GM21526 (cell line): ENCODE measurements around the gene SLC30A7.
"Not testable (repeated sequence)": the region's sequence is repeated elsewhere in the genome, so short reads cannot be mapped to it uniquely, and the experiment has no call there.

Experiments used
- ATAC-seq: cut with Tn5 transposase; IDR thresholded peaks from one replicate; pipeline ENCODE4 v1.9.1; 2021; ENCODE audit warnings: moderate library complexity; ENCODE audit not compliant: unreplicated experiment, low FRiP score

Gene SLC30A7, protein sequence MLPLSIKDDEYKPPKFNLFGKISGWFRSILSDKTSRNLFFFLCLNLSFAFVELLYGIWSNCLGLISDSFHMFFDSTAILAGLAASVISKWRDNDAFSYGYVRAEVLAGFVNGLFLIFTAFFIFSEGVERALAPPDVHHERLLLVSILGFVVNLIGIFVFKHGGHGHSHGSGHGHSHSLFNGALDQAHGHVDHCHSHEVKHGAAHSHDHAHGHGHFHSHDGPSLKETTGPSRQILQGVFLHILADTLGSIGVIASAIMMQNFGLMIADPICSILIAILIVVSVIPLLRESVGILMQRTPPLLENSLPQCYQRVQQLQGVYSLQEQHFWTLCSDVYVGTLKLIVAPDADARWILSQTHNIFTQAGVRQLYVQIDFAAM

DNA sequence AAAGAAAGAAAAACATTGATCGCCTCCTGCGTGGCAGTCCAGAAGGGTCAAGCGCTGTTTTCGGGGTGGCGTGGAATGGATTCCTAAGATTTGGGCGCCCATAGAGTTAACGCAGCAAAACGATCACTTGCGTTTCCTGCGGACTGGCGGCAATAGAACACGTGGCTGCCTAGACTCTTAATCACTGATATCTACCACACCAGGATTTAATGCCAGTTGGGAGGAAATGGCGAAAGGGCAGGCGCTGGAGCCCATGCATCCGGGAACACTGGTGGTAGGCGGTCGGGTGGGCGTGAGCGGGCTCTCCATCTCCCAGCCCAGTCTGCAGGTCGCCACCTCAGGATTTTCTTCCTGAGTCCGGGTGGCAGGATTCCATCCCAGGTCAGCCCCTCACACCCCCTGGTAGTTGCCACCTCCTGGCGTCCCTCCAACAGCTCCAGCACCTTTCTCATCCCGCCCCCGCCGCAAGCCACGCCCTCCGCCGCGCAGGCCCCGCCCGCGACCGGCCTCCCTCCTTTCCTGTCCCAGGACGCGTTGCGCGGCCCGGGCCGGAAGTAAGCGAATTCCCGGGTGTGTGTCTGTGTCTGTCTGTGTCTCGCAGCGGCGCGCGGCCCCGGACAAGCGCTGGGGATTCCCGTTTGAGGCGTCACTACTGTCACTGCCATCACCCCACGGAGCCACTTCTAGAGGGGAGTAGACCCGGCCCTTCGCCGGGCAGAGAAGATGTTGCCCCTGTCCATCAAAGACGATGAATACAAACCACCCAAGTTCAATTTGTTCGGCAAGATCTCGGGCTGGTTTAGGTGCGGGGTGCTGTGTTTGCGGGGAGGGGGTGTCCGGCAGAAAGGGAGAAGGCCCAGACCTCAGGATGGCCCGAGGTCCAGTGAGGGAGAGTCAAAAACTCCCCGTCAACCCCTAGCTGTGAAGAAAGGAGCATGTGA, at the start of gene SLC30A7:
TSS of gene SLC30A7 (plus strand) at position 551 of the 941 bp plus-strand sequence. CDS start at position 724, 173 bp downstream.
- peak; percentile 78 for ATAC-seq

DNA sequence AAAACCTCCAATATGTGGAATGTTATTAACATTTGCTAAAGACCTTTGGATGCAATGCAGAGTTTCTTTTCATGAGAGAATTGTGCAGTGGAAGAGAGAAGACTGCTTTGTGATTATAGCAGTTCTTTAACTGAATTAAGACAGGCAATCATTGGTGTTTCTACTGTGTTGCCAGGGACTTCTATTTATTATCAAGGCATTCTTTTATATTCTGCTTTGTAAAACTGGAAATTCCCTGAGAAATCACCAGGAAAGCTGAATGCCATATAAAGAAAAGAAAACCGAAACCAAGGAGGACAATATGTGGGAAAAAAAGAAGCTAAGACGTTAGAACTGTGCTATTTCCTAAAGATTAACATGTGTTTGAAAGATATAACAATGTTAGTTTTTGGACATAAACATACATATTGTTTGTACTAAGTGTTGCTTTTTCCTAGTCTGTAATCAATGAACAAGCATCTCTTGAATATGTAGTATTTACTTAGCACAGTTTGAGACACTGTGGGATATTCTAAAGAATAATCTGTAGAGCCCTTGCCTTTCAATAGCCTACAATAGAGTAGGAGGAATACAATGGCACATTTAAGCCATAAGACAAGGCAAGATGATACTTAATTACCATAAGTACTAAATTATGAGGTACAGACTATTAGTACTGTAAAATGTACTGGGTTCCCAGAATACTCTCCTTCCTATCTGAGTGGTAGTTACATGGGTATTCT, 48.4 kb upstream of the SLC30A7 start:
- ATAC-seq = no peak

DNA sequence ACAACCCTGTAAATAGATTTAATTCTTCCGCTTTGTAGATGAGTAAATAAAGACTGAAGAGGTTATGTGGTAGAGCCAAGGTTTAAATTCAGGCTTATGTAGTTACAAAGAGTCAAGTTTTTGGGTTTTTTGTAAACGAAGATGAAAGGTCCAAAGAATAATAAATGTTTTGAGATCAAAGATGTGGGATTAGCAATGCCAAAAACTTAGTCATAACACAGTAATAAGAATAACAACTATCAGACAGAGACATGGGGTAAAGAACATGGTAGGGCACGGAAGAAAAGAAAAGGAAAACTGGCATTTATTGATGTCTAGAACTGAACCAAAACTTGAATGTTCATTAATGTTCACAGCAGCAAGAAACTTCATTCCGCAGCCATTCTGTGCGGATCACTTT, 44.2 kb upstream of the SLC30A7 start:
- ATAC-seq = no peak

DNA sequence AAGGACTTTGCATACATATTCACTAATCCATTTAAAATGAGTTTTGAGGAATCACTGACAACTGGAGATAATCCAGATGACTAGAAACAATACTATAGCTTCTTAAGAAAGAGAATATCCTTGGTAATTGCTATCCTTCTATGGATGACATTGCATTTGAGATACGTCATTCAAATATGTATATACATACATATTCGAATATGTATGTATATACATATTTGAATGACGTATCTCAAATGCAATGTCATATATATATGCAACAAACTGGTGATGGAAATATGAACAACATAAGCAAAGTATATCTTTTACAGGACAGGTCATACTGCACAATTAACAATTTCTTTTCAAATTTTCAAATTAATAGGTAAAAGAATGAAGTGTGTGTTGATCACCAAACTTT, 42.9 kb upstream of the SLC30A7 start:
- no peak for ATAC-seq

DNA sequence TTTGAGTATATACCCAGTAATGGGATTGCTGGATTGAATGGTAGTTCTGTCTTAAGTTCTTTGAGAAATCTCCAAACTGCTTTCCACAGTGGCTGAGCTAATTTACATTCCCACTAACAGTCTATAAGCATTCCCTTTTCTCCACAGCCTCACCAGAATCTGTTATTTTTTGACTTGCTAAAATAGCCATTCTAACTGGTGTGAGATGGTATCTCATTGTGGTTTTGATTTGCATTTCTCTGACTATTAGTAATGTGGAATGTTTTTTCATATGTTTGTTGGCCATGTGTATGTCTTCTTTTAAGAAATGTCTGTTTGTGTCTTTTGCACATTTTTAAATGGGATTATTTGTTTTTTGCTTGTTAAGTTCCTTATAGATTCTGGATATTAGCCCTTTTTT, 40.8 kb upstream of the SLC30A7 start:
- not testable (repeated sequence) for ATAC-seq

DNA sequence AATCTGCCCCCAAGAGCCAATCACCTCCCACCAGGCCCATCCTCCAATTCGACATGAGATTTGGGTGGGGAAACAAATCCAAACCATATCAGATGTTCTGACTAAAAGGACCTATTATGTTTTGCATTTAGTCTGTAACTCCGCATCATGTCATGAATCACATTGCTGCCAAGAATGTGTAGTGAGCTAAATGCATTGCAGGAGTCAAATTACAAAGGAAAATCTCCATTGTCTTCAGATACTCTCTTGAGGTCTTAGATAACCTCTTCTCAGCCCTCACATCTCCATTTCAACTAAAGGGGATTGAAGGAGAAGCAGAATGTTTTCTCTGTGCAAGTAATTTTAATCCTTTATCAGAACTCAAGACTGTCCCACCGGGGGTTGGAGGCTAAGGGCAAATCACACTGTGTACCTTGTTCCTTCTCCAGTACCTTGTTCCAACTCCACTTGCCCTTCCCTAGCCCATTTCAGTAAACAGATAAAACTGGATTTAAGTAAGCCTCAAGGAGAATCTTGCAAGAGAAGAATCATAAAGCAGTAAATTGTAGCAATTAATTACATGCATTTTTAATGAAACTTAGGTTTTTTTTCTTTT, 35.4 kb upstream of the SLC30A7 start:
- no peak for ATAC-seq

DNA sequence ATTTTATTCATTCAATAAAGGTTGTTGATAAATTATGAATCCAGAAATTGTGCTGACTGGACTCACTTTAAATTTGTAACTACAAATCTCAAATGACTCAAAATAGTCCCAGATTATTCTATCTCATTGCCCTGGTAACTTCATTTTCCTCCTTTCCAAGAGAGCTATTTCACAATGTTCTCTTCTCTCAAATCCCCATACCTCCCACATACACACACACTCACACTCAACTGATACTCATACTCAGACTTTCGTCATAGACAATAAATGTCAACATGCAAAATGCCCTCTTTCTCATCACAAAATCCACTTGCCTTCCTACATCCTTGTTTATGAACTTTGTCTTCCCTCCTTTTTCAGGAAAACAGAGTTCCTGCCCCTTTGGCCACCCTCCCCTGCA, 34.5 kb upstream of the SLC30A7 start:
- no peak for ATAC-seq

DNA sequence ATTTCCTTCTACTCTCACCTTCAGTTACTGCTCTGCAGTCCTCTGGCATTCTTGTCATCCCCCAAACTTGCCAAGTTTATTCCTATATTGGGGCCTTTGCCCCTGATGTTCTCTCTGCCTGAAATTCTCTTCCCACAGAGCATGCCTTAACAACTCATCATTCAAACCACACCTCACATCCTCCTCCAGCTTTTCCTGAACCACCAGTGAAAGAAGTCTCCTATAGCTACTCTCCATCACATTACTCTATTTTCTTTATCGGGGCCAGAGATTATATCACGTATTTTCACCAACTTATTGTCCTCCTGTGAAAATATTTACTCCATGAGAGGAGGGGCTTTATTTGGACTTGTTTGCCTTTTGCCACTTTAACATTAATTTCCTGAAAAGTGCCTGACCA, 33.3 kb upstream of the SLC30A7 start:
- ATAC-seq = no peak

DNA sequence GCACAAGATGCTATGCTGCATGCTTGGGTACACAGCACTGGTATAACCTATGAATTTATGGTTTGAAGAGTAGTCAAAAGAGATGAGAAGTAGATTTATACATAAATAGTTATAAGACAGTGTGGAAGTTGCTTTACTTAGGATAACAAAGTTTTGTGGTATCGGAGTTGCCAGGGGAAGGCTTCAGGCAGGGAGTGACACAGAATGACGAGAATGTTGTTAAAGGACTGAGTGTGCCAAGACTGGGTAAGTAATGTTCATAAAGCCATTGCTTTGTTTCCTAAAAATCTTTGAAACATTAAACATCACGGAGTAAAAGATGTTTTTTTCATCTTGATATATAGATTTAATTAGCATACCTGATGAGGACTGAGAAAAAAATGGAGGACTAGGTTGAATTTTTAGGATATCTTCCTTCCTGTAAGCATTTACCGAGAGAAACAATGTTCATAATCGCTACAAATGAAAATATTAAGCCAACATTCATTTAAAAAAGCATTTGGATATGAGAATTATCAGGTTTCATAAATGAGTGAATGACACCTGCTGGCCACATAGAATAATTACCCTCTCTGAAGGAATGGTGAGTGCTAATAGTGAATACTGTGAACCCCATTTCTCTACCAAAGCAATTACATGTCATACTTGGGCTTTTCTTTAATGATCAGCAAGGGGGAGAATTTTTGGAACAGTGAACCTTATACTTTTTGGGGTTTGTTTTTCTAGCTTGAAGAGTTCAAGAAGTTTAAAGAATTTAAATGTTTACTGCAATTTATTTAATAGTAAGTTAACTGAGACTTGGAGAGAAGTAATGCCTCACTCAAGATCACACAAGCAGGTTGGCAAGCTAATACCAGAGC, 29.6 kb upstream of the SLC30A7 start:
- ATAC-seq = no peak

DNA sequence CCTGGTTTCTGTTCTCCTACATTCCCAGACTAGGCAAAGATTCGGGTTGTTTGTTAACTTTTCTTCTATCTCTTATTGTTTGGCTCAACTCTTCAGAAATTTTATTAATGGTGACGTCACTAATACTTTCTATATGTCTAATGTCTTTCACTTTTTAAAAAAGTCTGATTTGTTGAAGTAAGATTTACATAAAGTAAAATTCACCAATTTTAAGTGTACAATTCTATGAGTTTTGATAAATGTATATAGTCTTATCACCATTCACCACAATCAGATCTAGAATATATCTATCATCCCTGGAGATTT, 29.0 kb upstream of the SLC30A7 start:
- ATAC-seq = no peak

DNA sequence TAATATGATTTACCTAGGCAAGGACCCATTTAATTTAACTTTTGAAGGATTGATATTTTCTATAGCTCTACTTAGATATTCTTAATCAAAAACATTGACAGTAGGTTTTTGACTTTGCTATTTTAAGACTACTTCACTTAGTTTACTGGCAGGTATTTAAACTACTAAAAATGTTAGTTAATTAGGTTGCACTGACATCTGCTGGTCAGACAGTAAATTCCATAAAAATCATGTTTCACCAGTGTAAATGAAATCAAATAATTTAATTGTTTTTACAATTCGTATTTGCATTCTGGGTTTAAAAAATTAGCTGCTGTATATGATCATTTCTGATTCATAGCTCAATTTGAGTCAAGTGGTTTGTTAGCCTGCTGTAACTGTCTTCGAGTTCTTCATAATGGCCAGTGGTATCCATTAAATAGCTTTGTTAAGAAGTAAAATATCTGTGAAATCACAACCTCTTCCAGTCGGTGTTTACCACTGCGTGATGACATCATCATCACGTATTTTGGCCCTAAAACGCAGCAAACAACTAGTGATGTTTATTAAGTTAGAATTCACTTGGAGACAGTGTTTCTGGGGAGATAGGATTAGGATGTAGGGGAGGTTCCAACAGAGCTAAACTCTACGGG, 27.4 kb upstream of the SLC30A7 start:
- no peak for ATAC-seq

DNA sequence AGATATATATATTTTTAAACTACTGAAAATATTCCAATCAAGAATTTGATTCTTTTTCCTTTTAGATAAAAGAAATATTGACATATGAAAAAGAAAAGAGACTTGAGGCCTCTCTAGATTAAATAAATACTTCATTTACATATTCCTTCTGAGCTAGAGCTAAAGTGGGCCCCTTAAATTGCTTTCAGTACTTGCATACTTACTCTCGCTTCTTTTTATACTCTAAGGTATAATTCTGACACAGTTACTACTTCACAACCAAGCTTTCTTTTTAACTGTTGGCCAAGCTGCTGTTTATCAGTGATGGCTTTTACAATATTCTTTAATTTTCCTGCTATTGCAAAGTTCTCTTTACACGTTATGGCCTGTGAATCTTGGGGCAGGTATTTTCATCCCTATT, 25.9 kb upstream of the SLC30A7 start:
- ATAC-seq = peak; percentile 68

DNA sequence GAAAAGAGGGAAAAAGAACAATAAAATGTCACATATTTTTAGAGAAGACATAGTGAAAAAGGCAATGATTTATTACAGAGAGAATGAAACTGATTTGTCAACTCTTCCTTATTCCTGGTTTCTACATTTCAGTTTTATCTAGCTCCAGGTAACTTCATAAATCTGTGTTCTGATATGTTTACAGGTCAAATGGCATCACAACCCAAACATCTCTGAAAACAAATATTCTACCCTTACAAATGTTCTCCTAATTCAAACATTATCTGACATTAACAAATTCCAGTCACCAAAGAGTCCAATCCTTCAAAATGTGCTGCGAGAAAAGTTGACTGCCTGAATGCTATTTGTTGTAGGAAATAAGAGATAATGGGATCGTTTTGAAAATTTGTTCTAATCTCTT, 21.5 kb upstream of the SLC30A7 start:
- ATAC-seq = no peak

DNA sequence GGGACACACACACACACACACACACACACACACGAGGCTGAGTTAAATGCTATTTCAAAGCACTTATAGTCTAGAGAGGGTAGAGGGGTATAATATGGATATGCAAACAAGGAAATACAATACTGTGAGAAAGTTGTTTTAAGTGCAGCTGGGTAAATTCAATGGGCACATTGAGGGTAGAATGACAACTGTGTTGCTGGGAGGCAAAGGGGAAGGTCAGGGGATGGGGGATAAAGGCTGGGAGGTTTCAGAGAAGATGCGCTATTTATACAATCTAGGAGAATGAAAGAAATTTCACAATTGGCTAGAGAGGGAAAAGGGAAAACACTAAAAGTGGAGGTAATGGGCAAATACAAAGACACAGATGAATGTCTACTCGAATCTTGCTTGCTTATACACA, 20.7 kb upstream of the SLC30A7 start:
- no peak for ATAC-seq

DNA sequence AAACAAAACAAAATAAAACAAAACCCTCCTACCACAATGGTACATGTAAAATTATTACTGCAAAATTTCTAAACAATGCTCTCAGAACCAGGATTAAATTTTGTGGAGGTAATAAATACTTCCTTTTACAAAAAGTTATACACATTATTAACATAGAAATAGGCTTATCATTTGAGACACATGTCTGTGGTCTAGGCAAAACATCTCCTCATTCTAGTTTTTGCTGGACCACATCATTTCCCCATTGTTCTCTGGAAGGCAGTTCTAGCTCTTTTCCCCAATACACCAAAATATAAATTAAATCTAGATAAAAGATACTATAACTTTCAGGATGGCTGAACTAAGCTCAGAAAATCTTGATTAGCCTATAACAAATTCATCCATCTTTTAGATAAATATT, 19.6 kb upstream of the SLC30A7 start:
- ATAC-seq = no peak

DNA sequence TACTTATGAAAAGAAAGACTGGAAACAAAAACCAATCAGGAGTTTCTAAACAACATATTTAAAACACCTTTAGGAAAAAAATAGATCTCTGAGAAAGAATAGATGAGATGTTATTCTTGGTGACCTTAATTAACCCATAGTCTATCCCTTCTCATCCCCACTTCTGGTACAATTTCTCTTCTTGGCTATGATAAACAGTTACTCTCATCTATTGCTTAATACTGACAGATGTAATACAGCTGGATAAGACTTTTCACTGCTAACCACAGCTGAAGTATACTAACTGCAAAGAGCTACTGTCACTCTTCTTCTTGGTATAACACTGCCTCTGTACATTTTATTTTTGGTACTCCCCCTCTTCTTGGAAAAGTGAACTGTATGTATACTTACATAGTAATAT, 16.5 kb upstream of the SLC30A7 start:
- ATAC-seq = no peak

DNA sequence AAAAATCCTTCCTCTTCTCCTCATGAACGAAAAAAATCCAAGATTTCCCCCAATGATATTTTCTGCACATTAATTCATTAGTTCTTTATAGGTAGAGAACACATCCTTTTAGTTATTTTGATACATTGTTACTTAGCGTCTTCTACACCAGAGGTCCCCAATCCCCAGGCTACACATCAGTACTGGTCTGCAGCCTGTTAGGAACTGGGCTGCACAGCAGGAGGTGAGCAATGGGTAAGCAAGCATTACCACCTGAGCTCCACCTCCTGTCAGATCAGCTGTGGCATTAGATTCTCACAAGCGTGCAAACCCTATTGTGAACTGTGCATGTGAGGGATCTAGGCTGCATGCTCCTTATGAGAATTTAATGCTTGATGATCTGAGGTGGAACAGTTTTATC, 14.2 kb upstream of the SLC30A7 start:
- ATAC-seq = no peak

DNA sequence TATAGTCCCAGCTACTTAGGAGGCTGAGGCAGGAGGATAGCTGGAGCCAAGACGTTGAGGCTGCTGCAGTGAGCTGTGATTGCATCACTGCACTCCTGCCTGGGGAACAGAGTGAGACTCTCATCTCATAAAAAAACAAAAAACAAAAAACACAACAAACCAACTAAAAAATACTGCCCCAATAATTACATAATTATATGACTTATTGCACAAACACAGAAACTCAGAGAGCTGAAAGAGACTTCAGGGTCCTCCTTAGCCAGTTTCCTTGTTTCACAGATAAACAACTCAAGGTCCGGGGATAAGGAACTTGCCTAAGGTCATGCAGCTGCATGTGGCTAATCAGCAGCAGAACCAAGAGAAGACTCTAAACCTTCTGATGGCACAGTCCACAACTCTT, 13.2 kb upstream of the SLC30A7 start:
- no peak for ATAC-seq

DNA sequence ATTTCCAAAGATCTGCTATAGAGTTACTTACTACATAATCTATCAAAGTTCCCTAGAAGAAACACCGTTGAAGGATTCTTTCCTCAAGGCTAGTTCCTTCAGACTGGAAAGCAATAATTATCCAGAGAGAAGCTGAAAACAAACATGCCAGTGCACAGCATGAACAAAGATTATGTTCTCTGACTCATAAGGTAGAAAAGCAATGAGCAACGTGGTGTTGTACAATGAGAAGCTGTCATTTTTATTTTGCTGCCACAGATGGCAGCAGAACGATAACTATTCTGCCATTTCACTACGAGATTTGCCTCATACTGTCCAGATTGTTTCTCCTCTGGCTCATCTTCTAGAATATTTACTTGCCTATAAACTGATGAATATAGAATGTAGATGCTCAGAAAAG, 11.9 kb upstream of the SLC30A7 start:
- ATAC-seq = no peak
